GM10847 (cell line): Measurements from ENCODE around the gene LCN15.

Experiments
- POLR2A ChIP-seq: IDR thresholded peaks from 2 replicates; pipeline ENCODE4 v1.6.1; 2011; ENCODE audit not compliant: insufficient read length; ENCODE audit errors: extremely low read depth

The LCN15 gene

DNA sequence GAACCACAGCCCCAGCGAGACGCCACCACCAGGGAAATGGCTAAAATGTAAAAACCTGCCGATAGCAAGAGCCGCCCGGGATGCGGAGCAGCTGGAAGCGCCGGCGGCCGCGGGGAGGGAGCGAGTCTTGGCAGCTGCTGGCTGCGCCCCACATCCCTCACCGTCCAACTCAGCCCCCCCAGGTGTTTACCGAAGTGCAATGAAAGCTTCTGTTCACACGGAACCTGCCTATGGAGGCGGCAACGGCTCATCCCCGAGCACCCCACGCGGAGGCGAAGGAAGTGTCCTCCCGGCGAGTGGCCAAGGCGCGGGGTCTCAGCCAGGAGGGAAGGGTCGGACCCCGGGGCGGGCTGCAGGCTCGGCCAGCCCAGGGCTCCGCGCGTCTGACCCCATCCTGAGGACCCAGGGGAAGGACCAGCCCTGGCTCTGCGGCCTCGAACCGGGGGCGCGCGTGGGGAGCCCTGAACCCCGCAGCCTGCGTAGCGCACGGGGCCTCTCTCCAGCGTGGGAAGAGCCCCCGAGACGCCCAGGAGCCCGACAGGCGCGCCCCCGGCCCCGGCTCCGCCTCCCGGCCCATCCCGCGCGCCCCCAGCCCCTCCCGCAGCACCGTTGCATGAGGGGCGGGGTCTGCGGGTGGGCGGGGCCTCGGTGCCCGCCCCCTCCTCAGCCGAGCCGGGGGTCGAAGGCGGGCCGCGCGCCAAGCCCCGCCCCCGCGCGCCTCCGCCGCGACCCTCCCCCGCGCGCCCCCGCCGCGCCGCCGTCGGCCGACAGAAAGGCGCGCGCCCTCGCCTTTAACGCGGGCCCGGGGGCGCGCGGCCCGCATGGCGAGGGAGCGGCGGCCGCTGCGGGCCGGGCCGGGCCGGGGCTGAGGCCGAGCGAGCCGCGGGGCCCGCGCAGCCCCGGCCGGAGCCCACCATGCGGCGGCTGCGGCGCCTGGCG is 52.3 kb downstream of the LCN15 start, which contains the start of gene DIPK1B:
Gene DIPK1B, plus strand, starts transcription at position 822 of the 939 bp plus-strand sequence. Its CDS starts 94 bp downstream, at position 916.
- no peak for TF ChIP-seq POLR2A

DNA sequence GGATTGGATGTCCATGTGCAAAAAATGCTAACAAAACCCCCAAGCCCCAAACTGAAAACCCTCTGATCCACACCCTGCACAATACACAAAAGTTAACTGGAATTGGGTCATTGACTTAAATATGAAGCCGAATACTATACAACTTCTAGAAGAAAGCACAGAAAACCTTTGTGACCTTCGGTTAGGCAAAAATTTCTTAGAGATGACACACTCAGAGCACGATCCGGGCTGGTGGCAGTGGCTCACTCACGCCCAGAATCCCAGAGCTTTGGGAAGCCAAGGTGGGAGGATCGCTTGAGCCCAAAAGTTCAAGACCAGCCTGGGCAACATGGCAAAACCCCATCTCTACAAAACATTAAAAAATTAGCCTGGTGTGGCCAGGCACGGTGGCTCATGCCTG is 53.8 kb downstream of the LCN15 start:
- TF ChIP-seq POLR2A: no peak
